NCI-H1048 (cell line): ENCODE data around the gene EGFR.

Experiments used
- DNase-seq: peaks from one replicate; lab custom pipeline; 2025; lab: John Stamatoyannopoulos, UW

Gene EGFR

GRCh38 chr7:55101359-55101758, 82.5 kb downstream of the EGFR start:
- no peak for DNase-seq

GRCh38 chr7:55104123-55104522, 85.3 kb downstream of the EGFR start:
- no peak for DNase-seq

- no peak for DNase-seq
Measured at GRCh38 chr7:55104712-55105433, 86.1 kb downstream of the EGFR start.

- DNase-seq: no peak
Measured at GRCh38 chr7:55105952-55106351, 87.1 kb downstream of the EGFR start.

GRCh38 chr7:55107946-55108345, 89.1 kb downstream of the EGFR start:
- DNase-seq: no peak

- DNase-seq: no peak
Measured at GRCh38 chr7:55108401-55108800, 89.6 kb downstream of the EGFR start.

GRCh38 chr7:55108818-55109217, 90.0 kb downstream of the EGFR start:
- DNase-seq: no peak

- no peak for DNase-seq
Measured at GRCh38 chr7:55109404-55110167, 90.8 kb downstream of the EGFR start.

- DNase-seq: no peak
Measured at GRCh38 chr7:55110282-55110992, 91.6 kb downstream of the EGFR start.

- DNase-seq: no peak
Measured at GRCh38 chr7:55110993-55111361, 92.2 kb downstream of the EGFR start.

GRCh38 chr7:55112056-55112455, 93.2 kb downstream of the EGFR start:
- DNase-seq: no peak

- no peak for DNase-seq
Measured at GRCh38 chr7:55113760-55114540, 95.1 kb downstream of the EGFR start.

- no peak for DNase-seq
Measured at GRCh38 chr7:55117286-55117685, 98.5 kb downstream of the EGFR start.

- DNase-seq: no peak
Measured at GRCh38 chr7:55118426-55118825, 99.6 kb downstream of the EGFR start.

GRCh38 chr7:55119571-55119970, 100.8 kb downstream of the EGFR start:
- no peak for DNase-seq

- no peak for DNase-seq
Measured at GRCh38 chr7:55120074-55120473, 101.3 kb downstream of the EGFR start.

- DNase-seq: no peak
Measured at GRCh38 chr7:55120501-55121198, 101.8 kb downstream of the EGFR start.

GRCh38 chr7:55121249-55121648, 102.4 kb downstream of the EGFR start:
- no peak for DNase-seq

- DNase-seq: no peak
Measured at GRCh38 chr7:55122263-55122662, 103.4 kb downstream of the EGFR start.

- DNase-seq: no peak
Measured at GRCh38 chr7:55124989-55125875, 106.4 kb downstream of the EGFR start.

GRCh38 chr7:55127135-55127551, 108.3 kb downstream of the EGFR start:
- DNase-seq: no peak
